ENCODE results near the gene PIP4K2A. TPM values are rescaled to one million over a fixed set of nuclear protein-coding genes. Genes with fewer than 3 reads are reported as not detected.
A peak's percentile ranks its signal among the peaks of the same experiment; 100 is the strongest.

Gene PIP4K2A
- total RNA-seq, 1 experiment from 2014 or later, result 5.0 TPM

GRCh38 chr10:22620140-22620857 lies 94.1 kb downstream of the PIP4K2A start:
- DNase-seq (ENCODE audit: low spot score), result no peak

- DNase-seq (ENCODE audit: low spot score), result no peak
These were observed 95.3 kb downstream of the PIP4K2A start for GRCh38 chr10:22619101-22619500.

- no peak for DNase-seq (ENCODE audit: low spot score)
These were observed 96.1 kb downstream of the PIP4K2A start for GRCh38 chr10:22618078-22618785.

GRCh38 chr10:22617516-22617915 lies 96.9 kb downstream of the PIP4K2A start:
- no peak for DNase-seq (ENCODE audit: low spot score)

- DNase-seq (ENCODE audit: low spot score), result no peak
These were observed 97.3 kb downstream of the PIP4K2A start for GRCh38 chr10:22617051-22617450.

GRCh38 chr10:22615819-22616499 lies 98.4 kb downstream of the PIP4K2A start:
- DNase-seq (ENCODE audit: low spot score), result peak; percentile 65

- no peak for DNase-seq (ENCODE audit: low spot score)
These were observed 99.3 kb downstream of the PIP4K2A start for GRCh38 chr10:22615101-22615500.

- DNase-seq (ENCODE audit: low spot score), result no peak
These were observed 101.4 kb downstream of the PIP4K2A start for GRCh38 chr10:22613011-22613410.

GRCh38 chr10:22612318-22612717 lies 102.1 kb downstream of the PIP4K2A start:
- no peak for DNase-seq (ENCODE audit: low spot score)

- DNase-seq (ENCODE audit: low spot score), result no peak
These were observed 102.8 kb downstream of the PIP4K2A start for GRCh38 chr10:22611425-22612115.

- DNase-seq (ENCODE audit: low spot score), result no peak
These were observed 103.8 kb downstream of the PIP4K2A start for GRCh38 chr10:22610610-22611009.

GRCh38 chr10:22609719-22610465 lies 104.5 kb downstream of the PIP4K2A start:
- DNase-seq (ENCODE audit: low spot score), result peak; percentile 3

GRCh38 chr10:22609251-22609650 lies 105.1 kb downstream of the PIP4K2A start:
- no peak for DNase-seq (ENCODE audit: low spot score)

- DNase-seq (ENCODE audit: low spot score), result no peak
These were observed 107.1 kb downstream of the PIP4K2A start for GRCh38 chr10:22607261-22607660.

GRCh38 chr10:22606164-22606614 lies 108.2 kb downstream of the PIP4K2A start:
- no peak for DNase-seq (ENCODE audit: low spot score)

- no peak for DNase-seq (ENCODE audit: low spot score)
These were observed 109.2 kb downstream of the PIP4K2A start for GRCh38 chr10:22605168-22605567.

GRCh38 chr10:22604344-22605126 lies 109.8 kb downstream of the PIP4K2A start:
- DNase-seq (ENCODE audit: low spot score), result no peak

GRCh38 chr10:22603581-22603980 lies 110.8 kb downstream of the PIP4K2A start:
- no peak for DNase-seq (ENCODE audit: low spot score)

- no peak for DNase-seq (ENCODE audit: low spot score)
These were observed 112.8 kb downstream of the PIP4K2A start for GRCh38 chr10:22601618-22602017.

- no peak for DNase-seq (ENCODE audit: low spot score)
These were observed 114.6 kb downstream of the PIP4K2A start for GRCh38 chr10:22599636-22600228.

Measured in HT-29 (cell line).